AG08396 (cell line): Measurements from ENCODE around the gene MXRA7.

Source experiments
- DNase-seq: peaks from one replicate; pipeline ENCODE4 v3.0.0; 2012; ENCODE audit warnings: low spot score, mixed read lengths

Gene MXRA7

DNA sequence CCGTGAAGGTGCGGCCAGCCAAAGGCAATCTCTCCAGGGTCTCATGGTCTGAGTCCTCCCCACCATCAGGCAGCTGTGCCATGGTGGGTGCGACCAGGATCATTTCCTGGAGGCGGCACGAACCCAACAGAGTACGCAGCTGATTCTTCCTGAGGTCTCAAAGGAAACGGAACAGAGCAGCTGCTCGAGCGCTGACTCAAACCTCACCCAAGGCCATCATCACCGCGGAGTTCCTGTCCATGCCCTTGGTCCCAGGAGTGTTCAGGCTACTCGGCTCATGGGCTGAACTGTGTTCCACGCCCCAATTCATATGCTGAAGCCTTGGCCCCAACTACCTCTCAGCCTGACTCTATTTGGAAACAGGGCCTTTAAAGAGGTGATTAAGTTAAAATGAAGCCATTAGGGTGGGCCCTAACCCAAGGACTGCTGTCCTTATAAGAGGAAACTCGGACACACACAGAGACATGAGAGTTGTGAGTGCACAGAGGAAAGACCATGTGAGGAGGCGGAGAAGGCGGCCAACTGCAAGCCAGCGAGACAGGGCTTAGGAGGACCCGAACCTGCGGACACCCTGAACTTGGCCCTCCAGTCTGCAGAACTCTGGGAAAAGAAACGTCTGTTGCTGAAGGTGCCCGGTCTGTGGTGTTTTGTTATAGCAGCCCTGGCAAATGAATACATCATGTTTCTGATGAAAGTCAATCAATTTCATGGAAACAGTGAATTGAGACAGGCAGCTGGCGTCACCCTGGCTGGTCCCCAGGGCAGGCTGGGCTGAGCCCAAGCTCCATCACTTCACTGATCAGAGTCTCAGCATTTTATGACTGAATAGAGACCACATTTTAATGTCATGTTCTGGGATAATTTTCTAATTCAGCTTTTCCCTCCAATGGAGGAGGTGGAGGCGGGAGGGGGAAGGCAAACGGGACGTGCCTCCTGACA lies 13.7 kb downstream of the MXRA7 start:
- no peak for DNase-seq

DNA sequence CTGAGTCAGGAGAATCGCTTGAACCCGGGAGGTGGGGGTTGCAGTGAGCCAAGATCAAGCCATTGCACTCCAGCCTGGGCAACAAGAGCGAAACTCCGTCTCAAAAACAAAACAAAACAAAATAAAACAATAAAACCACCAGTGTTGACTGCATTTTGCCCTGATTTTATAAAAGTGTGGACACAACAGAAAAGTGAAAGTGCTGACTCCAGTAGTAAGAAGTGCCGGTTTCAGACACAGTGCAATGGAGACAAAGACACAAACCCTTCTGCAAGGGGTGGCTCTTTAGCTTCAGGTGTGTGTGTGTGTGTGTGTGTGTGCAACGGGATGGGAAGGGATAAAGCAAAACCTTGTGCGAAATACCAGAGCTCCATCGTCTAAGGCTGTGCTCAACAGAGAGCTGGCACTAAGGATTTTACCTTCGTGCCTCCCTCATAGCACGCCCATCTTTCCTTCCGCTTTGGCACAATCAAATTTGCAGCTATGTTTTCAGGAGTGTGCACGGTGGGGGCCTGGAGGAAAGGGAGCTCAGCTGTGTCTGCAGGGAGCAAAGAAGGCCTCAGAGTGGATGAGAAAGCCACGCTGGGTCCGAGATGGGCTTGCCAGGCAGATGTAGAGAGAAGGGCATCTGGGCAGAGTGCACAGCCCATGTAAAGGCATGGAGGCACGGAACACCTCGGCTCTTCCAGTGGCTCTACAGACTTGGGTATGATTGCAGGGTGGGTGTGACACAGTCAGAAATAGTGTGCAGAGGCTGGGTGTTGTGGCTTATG lies 15.5 kb downstream of the MXRA7 start:
- DNase-seq = no peak

DNA sequence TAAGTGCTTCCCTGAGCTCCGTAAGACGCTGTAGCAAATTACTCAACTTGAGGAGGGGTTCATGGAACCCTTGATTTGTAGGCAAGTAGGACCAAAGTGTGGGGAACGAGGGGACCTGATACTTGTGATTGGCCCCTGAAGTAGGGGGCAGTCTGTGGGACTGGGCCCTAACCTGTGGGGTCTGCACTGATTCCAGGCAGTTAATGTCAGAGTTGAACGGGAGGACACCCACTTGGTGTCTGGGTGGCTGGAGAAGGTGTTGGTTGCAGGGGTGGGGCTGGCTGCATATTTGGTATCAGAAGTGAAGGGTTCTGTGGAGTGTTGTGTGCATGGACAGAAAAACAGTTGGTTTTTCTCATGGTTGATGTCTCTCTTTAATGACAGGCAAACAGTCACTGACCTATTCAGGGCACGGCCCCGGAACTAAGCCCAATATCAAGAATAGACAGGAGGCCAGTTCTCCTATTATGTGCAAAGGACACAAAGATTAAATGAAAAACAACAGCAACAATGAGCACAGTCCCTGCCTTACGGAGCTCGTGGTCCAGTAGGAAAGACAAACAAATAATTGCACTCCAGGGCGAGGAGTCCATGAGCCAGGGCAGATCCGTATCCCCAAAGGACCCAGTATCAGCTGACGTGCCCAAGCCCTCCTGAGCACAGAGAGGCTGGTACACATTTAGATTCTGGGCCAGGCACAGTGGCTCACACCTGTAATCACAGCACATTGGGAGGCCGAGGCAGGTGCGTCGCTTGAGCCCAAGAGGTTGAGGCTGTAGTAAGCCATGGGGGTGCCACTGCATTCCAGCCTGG lies 19.2 kb downstream of the MXRA7 start:
- DNase-seq = no peak

DNA sequence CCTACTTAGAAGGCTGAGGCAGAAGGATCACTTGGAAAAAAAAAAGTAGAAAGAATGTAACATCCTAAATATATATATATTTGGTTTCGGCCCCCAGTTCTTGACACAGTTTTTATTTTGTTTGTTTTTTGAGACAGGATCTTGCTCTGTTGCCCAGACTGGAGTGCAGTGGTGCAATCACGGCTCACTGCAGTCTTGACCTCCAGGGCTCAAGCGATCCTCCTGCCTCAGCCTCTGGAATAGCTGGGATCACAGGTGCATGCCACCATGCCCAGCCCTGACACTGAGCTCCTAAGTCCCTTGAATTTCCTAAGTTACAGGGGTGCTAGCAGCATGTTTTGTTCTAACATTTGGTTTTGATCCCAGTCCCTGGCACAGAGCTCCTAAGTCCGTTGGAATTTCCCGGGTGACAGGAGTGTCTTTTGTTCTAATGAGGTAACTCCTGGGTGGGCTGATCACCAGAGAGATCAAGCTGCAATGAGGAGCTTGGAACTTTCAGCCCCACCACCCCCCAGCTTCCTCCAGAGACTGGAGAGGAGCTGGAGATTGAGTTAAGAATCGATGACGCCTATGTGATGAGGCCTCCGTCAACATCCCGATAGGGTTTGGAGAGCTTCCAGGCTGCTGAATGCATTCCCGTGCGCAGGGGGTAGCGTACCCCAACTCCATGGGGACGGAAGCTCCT lies 20.0 kb downstream of the MXRA7 start:
- no peak for DNase-seq

DNA sequence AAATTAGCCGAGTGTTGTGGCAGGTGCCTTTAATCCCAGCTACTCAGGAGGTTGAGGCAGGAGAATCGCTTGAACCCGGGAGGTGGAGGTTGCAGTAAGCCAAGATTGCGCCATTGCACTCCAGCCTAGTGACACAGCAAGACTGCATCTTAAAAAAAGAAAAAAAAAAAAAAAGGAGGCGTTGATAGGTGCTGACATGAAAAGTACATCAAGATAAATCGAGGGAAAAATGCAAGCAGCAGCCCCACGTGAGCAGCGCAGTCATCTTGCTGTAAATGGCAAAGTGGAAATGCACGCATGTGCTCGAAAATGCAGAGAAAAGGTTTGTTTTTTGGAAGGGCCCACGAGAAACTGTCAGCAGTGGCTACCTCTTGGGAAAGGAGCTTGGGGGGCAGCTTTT lies 20.9 kb downstream of the MXRA7 start:
- no peak for DNase-seq

DNA sequence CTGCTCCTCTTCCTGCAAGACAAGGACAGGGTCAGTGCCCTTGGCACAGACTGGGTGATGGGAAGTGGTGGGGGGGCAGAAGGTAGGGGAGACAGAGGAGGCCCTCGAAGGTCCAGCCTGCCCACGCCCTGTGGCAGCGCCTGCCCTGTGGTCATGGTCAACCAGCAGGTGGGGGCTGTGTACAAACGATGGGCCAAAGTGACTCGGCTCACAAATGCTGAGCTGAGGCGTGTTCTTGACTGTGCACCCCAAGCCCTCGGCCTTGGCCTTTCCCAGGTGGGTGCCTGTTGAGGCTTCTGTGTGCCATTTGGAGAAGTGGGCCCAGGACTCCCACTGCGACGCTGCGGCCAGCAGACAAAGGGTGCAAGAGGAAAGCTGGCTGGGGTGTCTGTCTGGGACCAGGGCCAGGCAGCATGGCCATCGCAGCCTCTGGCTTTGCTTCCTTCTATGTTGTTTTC lies 22.6 kb downstream of the MXRA7 start:
- DNase-seq = no peak

DNA sequence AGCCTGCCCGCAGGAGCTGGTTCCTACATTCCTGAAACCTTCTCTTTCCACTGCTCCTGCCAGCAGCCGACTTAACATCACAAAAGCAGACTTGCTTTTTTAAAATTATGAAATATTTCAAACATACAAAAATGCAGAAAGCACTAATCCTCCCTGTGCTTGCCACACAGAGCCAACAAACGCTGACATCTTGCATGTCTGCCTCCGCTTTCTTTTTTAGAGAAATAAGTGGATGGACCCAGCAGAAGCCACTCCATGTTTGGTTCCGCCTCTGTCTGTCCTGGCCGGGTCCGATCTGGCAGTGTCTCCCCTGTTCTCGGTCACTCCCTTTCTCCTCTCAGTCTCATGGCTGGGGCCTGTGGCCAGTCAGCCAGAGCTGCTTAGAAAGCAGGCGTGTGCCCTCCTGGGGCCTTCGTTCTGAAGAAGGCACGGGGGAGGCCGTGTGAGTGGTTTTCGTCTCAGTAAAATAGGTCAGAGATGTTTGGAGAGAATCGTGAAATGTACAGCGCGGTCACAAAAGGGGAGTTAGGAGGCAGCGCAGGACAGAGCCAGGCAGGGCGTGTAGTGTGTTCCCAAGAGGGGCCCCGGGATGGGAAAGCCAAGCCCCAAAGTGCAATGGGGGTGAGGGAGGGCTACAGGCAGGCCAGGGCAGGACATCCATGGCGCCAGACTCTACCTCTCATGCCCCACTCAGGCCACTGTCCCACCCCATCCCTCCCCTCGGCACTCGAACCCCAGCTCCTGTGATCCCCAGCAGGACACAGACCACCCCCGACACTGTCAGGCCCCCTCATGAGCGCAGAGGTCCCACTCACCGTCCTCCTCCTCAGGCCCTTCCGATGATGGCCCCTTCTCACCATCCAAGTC lies 23.2 kb downstream of the MXRA7 start:
- DNase-seq = no peak

DNA sequence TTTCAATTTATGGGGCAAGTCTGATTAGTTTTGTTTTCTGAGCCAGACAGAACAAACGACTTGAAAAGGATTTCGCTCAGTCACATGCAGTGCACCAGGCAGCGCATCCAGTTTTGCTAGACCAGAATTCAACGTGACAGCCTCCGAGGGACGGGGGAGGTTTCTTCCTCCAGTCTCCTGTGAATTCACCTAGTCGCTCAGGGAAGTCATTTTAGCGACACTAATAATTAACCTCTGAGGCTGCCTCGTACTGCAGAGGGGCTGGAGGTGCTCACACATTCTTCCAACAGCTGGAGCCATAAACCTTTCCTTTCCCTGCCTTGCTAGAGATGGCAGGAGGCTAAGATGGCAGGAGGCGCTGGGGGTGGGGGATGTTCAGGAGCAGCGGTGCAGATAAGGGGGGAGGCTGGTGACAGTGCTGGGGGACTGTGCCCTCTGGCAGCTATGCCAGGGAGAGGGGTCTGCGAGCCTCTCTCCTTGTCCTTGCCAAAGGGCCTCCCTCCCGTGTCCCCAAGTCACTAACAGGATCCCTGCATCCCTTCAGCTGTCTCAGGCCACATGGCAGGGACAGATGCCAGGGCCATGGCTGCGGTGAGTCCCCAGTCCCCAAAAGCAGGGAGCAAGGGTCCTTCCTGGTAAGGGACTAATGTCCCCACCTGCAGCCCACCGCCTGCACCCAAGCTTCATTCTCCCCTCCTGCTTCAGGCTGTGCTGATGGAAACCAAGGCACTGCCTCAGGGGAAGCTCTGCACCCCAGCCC lies 24.0 kb downstream of the MXRA7 start:
- DNase-seq = no peak

DNA sequence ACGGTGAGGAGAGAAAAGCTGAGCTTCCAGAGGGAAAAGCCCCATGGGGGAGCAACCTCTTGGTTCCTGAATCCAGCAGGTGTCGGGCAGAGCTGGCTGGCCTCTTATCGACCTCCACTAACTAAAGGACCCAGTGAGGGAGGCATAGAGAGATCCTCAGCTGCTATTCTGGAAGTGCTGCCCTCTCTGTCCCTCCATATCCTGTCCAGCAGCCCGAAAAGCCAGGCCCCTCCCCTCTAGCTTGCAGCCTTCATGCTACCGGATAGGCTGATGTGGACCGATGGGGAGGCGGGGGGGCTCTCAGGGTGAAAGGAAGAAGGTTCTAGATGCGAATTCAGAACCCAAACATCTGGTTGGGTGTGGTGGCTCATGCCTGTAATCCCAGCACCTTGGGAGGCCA lies 24.9 kb downstream of the MXRA7 start:
- DNase-seq = no peak

DNA sequence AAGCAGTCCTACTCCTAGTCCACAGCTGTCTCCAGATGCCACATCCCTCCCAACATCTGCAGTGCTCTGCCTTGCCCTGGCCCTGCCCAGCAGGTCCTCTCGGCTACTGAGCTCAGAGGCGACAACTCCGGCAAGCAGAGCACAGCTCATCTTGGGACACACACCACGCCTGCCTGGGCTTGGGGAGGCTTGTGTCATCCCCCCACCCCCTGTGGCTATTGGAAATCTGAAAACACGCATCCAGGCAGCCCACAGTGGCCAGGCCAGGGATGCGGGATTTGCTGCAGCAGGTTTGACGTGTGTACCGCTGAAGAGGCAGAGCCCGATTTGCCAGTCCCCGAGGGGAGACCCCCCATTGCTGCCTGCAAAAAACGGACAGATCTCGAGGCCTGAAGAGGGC lies 25.4 kb downstream of the MXRA7 start:
- no peak for DNase-seq

DNA sequence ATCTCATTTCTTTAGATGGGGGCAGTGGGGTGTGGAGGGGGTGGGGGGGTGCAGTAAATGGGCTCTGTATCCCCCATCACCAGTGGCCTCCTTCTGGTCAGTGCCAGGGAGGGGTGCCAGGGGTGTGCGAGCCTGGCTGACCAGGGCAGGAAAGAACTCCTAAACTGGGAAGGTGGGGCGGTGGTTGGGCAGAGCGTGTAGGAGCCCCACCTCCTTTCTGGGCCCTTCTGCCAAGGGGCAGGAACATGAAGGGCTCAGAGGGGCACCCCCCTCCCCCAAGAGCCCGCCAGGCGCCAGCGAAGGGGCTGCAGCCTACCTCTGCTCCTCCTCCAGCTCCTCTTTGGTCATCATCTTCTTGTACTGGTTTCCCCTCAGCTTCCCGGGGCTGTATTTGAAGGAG lies 26.0 kb downstream of the MXRA7 start:
- no peak for DNase-seq

DNA sequence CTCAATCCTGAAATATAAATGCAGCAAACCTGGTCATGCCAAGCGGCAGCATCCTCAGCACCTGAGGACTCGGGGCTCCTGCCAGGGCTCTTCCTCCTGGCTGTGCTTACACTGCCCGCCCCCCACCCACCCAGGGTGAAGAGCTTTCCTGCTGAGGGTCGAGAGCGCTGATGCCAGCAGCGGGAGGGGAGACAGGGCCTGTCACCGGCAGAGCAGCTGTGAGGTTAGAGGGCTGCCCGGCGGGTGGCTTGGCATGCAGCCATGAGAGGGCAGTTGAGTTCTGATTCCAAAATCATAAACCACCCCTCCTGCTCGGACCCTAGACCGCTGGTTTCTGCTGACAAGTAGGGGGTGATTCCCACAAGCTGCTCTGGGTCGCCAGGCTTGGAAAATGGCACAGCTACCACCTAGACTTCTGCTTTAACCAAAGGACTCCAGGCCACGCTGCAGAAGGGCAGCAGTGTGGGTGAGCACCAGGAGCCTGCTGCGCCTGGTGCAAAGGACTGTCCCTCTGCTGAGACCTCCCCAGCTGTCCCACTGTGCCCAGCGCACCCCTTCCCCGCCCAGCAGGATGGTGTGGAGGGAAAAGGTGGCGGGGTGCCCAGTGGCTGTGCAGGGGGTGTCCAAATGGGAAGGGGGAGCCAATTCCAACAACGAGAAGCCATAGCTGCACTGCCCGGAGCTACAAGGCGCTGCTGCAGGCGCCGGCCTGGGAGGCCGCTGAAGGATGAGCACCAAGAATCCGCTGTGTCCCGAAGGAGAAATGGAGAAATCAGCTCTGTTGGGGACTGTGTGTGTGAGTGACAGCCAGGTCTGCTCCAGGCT lies 26.6 kb downstream of the MXRA7 start:
- no peak for DNase-seq

DNA sequence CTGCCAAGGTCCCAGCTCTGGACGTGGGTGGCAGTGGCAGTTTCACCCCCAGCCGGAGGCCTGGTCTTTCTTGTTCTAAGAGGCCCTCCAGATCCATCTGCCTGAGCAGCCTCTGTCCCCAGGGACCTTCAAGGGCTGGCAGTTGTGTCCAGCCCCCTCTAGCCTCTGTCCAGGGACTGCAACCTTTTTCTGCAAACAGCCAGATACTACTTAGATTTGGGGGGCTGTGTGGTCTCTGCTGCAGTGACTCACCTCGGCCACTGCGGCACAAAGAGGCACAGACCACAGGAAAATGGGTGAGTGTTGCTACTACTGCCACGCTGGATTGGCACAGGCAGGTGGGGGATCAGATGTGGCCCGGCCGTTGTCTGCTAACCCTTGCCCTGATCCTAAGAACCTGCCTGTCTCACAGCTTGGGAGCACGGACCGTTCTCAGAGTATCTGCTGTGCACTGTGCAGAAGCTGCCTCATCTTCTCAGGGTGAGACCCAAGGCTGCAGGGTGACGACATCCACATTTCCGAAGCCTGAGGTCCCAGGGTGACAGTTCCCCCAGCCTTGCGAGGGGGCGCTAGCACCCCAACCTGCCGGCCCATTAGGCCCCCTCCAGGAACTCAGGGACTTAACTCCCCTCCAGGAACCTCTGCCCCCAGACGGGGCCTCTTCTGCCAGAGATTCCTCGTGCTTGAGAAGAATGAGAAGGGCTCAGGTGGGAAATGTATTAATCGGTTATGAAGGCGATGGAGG lies 27.6 kb downstream of the MXRA7 start:
- DNase-seq = no peak

DNA sequence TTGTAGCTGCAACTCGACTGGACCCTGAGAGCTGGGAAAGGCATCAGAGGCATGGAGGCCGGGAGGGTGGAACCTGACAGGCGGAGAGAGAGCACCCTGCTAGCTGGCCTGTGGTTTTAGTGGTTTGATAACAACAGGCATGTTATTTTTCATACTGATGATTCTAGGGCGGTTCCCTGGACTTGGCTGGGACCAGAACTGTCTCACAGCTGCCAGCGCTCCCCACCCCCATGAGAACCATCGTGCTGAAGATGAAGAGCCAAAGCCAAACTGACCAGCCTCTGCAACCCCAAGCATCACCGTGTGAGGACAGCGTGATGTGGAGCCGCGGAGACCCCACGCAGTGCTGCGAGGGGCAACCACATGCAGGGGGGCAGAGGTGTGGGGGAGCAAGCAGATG lies 28.5 kb downstream of the MXRA7 start:
- no peak for DNase-seq

DNA sequence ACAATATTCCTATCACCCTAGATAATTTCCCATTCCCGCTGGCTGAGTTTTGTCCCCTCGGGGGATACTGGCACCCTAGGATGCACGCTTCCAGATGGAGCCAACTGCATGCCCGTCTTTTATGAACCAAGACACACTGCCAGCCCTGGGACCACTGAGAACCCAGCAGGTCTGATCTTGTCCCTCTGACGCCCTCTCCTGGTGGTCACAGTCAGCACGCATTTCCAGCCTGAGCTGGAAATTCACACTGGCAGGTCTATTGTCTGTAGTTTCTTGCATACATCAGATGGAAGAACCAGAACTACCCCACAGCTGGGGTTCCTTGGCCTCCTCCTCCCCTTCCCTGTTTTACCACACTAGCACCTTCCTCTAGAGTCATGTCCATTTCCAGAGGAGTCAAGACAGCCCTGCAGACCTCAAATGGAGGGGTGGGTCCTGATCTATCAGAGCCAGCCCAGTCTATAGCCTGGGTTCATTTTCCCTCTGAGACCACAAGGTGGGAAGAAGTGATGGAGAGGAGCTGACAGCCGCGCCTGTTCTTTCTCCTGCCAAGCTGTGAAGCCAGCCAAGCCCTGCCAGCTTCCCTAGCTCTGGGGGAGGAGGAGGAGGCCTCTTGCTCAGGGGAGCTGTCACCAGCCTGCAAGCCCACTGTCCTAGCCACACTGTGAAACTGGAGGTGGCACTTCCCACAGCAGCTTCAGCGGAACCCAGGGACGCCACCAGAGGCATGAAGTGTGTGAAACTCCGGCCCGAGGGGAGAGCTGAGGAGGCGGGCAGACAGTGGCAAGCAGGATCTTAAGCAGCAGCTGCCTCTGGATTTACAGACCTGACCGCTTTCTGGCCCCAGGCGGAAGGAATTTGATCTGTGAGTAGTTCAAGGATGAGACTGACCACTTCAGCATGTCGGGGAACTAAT lies 29.3 kb downstream of the MXRA7 start:
- peak; percentile 65 for DNase-seq

DNA sequence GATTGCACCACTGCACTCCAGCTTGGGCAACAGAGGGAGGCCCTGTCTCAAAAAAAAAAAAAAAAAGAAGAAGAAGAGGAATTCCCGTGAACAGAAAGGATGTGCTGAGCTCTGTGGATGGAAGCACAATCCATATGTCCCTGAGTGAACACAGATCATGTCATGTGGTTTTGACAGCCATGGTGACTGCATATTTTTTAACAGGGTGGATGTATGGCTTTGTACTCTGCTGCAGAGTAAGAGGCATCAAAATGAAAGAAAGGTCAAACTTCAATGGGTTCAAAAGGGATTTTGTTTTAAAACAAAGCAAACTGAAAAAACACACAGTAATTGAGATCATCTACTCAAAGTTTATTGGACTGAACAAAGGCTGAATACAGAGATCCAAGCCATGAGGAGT lies 31.5 kb downstream of the MXRA7 start:
- DNase-seq = no peak

DNA sequence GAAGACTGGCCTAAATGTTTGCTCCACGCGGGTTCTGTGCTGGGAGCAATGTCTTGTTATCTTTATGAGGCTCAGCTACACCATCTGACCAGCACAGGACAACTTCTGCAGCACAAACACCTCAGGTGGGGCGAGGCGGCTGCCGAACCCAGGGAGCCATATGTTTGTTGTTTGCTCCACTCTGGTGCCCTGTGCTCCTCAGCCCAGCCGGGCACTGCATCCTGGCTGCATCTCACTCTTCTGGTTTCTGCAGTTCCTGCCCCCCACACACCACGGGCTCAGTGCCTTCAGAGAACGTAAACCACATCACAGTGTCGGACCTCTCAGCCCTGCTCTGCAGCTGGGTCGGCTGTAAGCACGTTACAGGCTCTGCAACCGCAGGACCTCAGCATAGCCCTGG lies 32.4 kb downstream of the MXRA7 start:
- no peak for DNase-seq
